Colon (tissue), 2 donors: Measurements from ENCODE around the gene SEPTIN2.
"Not testable (repeated sequence)": the region's sequence is repeated elsewhere in the genome, so short reads cannot be mapped to it uniquely, and the experiment has no call there.

Experiments used
- FAIRE-seq: peaks from 2 replicates; lab custom pipeline; 2012; peaks lifted over from hg19 to GRCh38; lab: Jason Lieb, UNC
- donor health status: control.
- donor health status: control.

The SEPTIN2 gene

GRCh38 chr2:241315879-241316631 lies at the start of gene SEPTIN2:
Gene SEPTIN2, plus strand, starts transcription at chr2:241315925. Its CDS starts 8,308 bp downstream, at chr2:241324233.
- no peak for FAIRE-seq

GRCh38 chr2:241267249-241268067 lies 48.3 kb upstream of the SEPTIN2 start:
- no peak for FAIRE-seq

- FAIRE-seq = no peak
These were observed 47.4 kb upstream of the SEPTIN2 start for GRCh38 chr2:241268306-241268705.

- FAIRE-seq = no peak
These were observed 46.8 kb upstream of the SEPTIN2 start for GRCh38 chr2:241268716-241269445.

- no peak for FAIRE-seq
These were observed 45.8 kb upstream of the SEPTIN2 start for GRCh38 chr2:241269707-241270520.

GRCh38 chr2:241270531-241270930 lies 45.2 kb upstream of the SEPTIN2 start:
- no peak for FAIRE-seq

GRCh38 chr2:241271706-241272302 lies 43.9 kb upstream of the SEPTIN2 start:
- FAIRE-seq = no peak

GRCh38 chr2:241272303-241273209 lies 43.2 kb upstream of the SEPTIN2 start:
- FAIRE-seq = no peak

- no peak for FAIRE-seq
These were observed 42.3 kb upstream of the SEPTIN2 start for GRCh38 chr2:241273210-241274020.

GRCh38 chr2:241274127-241274526 lies 41.6 kb upstream of the SEPTIN2 start:
- no peak for FAIRE-seq

GRCh38 chr2:241275504-241275903 lies 40.2 kb upstream of the SEPTIN2 start:
- no peak for FAIRE-seq

GRCh38 chr2:241275910-241276309 lies 39.8 kb upstream of the SEPTIN2 start:
- FAIRE-seq = no peak

- not testable (repeated sequence) for FAIRE-seq
These were observed 37.4 kb upstream of the SEPTIN2 start for GRCh38 chr2:241278306-241278705.

GRCh38 chr2:241279413-241279812 lies 36.3 kb upstream of the SEPTIN2 start:
- no peak for FAIRE-seq

- FAIRE-seq = no peak
These were observed 35.9 kb upstream of the SEPTIN2 start for GRCh38 chr2:241279828-241280227.

- no peak for FAIRE-seq
These were observed 35.4 kb upstream of the SEPTIN2 start for GRCh38 chr2:241280291-241280690.

GRCh38 chr2:241282555-241282954 lies 33.2 kb upstream of the SEPTIN2 start:
- no peak for FAIRE-seq

- FAIRE-seq = no peak
These were observed 30.1 kb upstream of the SEPTIN2 start for GRCh38 chr2:241285596-241285995.

- no peak for FAIRE-seq
These were observed 29.2 kb upstream of the SEPTIN2 start for GRCh38 chr2:241286348-241287090.
